PC-9 (cell line): ENCODE results near the gene MCUR1. TPM values are rescaled to one million over a fixed set of nuclear protein-coding genes. Genes with fewer than 3 reads are reported as not detected.

Source experiments
- BruUV-seq: library from RNA; stranded (reverse); fragments of 400-500 nt; replicated peaks from 2 replicates; lab custom pipeline; 2021; lab: Mats Ljungman, UMichigan
- CTCF ChIA-PET: fragments of 300-600 bp; sonication (Branson Sonifier 250); formaldehyde crosslinking; loops from one replicate; lab custom pipeline; 2022; ENCODE audit warnings: antibody characterized with exemption; lab: Charles Lee
- POLR2A ChIA-PET: fragments of 300-600 bp; sonication (Branson Sonifier 250); formaldehyde crosslinking; loops from one replicate; lab custom pipeline; 2022; ENCODE audit warnings: antibody characterized with exemption; ENCODE audit not compliant: unreplicated experiment; lab: Charles Lee
- DNase-seq, 2 experiments: peaks; one replicate each; pipeline versions ENCODE4 v3.0.0 to v3.0.0-alpha.2; 2015 to 2022; ENCODE audit warnings: mixed read lengths in 1 of 2
- H2AFZ ChIP-seq: fragments of 200-600 bp; sonication (generic); 2 replicates; pipeline ENCODE4 v1.8.1; 2017; ENCODE audit warnings: antibody characterized with exemption
- H3F3A ChIP-seq: fragments of 200-600 bp; sonication (generic); 2 replicates; pipeline ENCODE4 v1.8.1; 2017; ENCODE audit warnings: antibody characterized with exemption, mild to moderate bottlenecking, low read depth; ENCODE audit not compliant: insufficient read depth
- H3K27ac ChIP-seq: fragments of 200-600 bp; sonication (generic); 2 replicates; pipeline ENCODE4 v1.6.1; 2016; ENCODE audit warnings: mixed run types
- H3K27me3 ChIP-seq: fragments of 200-600 bp; sonication (generic); 2 replicates; pipeline ENCODE4 v1.6.1; 2016; ENCODE audit warnings: low read depth, mixed run types; ENCODE audit not compliant: insufficient read depth
- H3K36me3 ChIP-seq: fragments of 200-600 bp; sonication (generic); 2 replicates; pipeline ENCODE4 v1.6.1; 2016; ENCODE audit warnings: low read depth, mixed run types
- H3K4me1 ChIP-seq: fragments of 200-600 bp; sonication (generic); replicated peaks from 2 replicates; pipeline ENCODE4 v1.6.1; 2016; ENCODE audit warnings: mixed run types; ENCODE audit not compliant: insufficient read depth
- H3K4me2 ChIP-seq: fragments of 200-600 bp; sonication (generic); 2 replicates; pipeline ENCODE4 v1.6.1; 2017; ENCODE audit warnings: mixed run types
- H3K4me3 ChIP-seq: fragments of 200-600 bp; sonication (generic); 2 replicates; pipeline ENCODE4 v1.6.1; 2016; ENCODE audit warnings: mixed run types
- H3K79me2 ChIP-seq: fragments of 200-600 bp; sonication (generic); 2 replicates; pipeline ENCODE4 v1.6.1; 2017; ENCODE audit warnings: low read depth, mixed run types
- H3K9me2 ChIP-seq: fragments of 200-600 bp; sonication (generic); 2 replicates; pipeline ENCODE4 v1.8.1; 2017; ENCODE audit warnings: mild to moderate bottlenecking; ENCODE audit not compliant: insufficient read depth
- H3K9me3 ChIP-seq: fragments of 200-600 bp; sonication (generic); 2 replicates; pipeline ENCODE4 v1.8.1; 2016; ENCODE audit warnings: low read depth; ENCODE audit not compliant: insufficient read depth
- H4K20me1 ChIP-seq: fragments of 200-600 bp; sonication (generic); 2 replicates; pipeline ENCODE4 v1.8.1; 2017; ENCODE audit not compliant: insufficient read depth
- EZH2 ChIP-seq: fragments of 200-600 bp; sonication (generic); IDR thresholded peaks from 2 replicates; pipeline ENCODE4 v1.8.0; 2017; ENCODE audit warnings: antibody characterized with exemption, low read depth
- intact Hi-C: fragments of 100-400 bp; cut with micrococcal nuclease; formaldehyde crosslinking; loops from one replicate; pipeline ENCODE4 v1.10.0; 2022; ENCODE audit not compliant: unreplicated experiment
- total RNA-seq: library from RNA; stranded (reverse); gene quantifications from 2 replicates; pipeline ENCODE4 v1.2.3, GENCODE V29; 2021
- TF ChIP-seq, protein P1 (sequence below): fragments of 200-600 bp; sonication (generic); conservative IDR thresholded peaks from 2 replicates; pipeline ENCODE4 v1.6.1; 2017; ENCODE audit warnings: mixed run types, antibody characterized with exemption, mild to moderate bottlenecking, moderate library complexity

Gene MCUR1
- total RNA-seq, 1 experiment from 2014 or later = 45.9 TPM

DNA sequence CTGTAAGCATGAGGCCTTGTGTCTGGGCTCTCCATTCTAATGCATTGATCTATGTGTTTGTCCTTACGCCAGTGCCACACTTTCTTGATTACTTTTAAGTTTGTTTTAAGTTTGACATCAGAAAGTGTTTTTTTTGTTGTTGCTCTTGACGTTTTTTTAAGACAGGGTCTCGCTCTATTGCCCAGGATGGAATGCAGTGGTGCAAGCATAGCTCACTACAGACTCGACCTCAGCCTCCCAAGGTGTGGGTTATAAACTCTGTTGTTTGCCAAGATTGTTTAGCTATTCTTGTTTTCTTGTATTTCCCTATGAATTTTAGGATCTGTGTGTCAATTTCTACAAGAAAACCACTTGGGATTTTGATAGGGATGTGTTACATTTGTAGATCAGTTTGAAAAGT, 5.6 kb downstream of the MCUR1 start:
- ChIA-PET POLR2A (no interaction called here), CTCF (no interaction called here)
- no peak for DNase-seq
- H3K4me1 ChIP-seq = peaks cover 23% of the 10 kb centered on the region
- H3K4me2 ChIP-seq = no peak overlapping the region
- H4K20me1 ChIP-seq = no peaks in the 10 kb centered on the region
- peaks cover 4% of the 10 kb centered on the region; the same call in 1 of the 2 replicates for H3K36me3 ChIP-seq
- peaks cover 54% of the 10 kb centered on the region for H3K79me2 ChIP-seq
- H3K4me3 ChIP-seq = no peak overlapping the region
- H2AFZ ChIP-seq = no peak overlapping the region
- BruUV-seq = no TSS peak
- no peaks in the 10 kb centered on the region for H3K9me3 ChIP-seq
- no peak overlapping the region for H3K27ac ChIP-seq
- no peaks in the 10 kb centered on the region for H3K27me3 ChIP-seq
- H3F3A ChIP-seq = peaks cover 13% of the 10 kb centered on the region
- H3K9me2 ChIP-seq = no peaks in the 10 kb centered on the region
- TF ChIP-seq, protein P1, sequence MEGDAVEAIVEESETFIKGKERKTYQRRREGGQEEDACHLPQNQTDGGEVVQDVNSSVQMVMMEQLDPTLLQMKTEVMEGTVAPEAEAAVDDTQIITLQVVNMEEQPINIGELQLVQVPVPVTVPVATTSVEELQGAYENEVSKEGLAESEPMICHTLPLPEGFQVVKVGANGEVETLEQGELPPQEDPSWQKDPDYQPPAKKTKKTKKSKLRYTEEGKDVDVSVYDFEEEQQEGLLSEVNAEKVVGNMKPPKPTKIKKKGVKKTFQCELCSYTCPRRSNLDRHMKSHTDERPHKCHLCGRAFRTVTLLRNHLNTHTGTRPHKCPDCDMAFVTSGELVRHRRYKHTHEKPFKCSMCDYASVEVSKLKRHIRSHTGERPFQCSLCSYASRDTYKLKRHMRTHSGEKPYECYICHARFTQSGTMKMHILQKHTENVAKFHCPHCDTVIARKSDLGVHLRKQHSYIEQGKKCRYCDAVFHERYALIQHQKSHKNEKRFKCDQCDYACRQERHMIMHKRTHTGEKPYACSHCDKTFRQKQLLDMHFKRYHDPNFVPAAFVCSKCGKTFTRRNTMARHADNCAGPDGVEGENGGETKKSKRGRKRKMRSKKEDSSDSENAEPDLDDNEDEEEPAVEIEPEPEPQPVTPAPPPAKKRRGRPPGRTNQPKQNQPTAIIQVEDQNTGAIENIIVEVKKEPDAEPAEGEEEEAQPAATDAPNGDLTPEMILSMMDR = no peak
- intact Hi-C loops = no loop called here

DNA sequence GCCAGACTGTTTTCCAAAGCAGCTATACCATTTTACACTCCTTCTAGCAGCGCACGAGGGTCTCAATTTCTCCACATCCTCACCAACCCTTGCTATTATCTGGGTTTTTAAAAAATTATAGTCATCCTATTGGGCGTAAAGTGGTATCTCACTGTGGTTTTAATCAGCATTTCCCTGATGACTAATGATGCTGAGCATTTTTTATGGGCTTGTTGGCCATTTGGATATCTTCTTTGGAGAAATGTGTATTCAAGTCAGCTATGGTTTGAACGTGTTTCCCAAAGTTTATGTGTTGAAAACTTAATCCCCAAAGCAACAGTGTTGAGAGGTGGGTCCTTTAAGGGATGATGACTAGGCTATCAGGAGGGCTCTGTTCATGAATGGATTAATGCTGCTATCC, 6.7 kb downstream of the MCUR1 start:
- no peaks in the 10 kb centered on the region for H4K20me1 ChIP-seq
- H2AFZ ChIP-seq = no peak overlapping the region
- H3K4me2 ChIP-seq = no peak overlapping the region
- ChIA-PET CTCF (no interaction called here), POLR2A (no interaction called here)
- no peak overlapping the region for H3K4me3 ChIP-seq
- peaks cover 50% of the 10 kb centered on the region for H3K79me2 ChIP-seq
- peaks cover 9% of the 10 kb centered on the region; the same call in 1 of the 2 replicates for H3F3A ChIP-seq
- peaks cover 4% of the 10 kb centered on the region; the same call in 1 of the 2 replicates for H3K36me3 ChIP-seq
- H3K9me2 ChIP-seq = no peaks in the 10 kb centered on the region
- TF ChIP-seq, protein P1 = no peak
- TF ChIP-seq EZH2 = no peak
- H3K27me3 ChIP-seq = no peaks in the 10 kb centered on the region
- no peaks in the 10 kb centered on the region for H3K9me3 ChIP-seq
- BruUV-seq = no TSS peak
- H3K4me1 ChIP-seq = peaks cover 19% of the 10 kb centered on the region
- no peak for DNase-seq
- no peak overlapping the region for H3K27ac ChIP-seq
- intact Hi-C loops = no loop called here

DNA sequence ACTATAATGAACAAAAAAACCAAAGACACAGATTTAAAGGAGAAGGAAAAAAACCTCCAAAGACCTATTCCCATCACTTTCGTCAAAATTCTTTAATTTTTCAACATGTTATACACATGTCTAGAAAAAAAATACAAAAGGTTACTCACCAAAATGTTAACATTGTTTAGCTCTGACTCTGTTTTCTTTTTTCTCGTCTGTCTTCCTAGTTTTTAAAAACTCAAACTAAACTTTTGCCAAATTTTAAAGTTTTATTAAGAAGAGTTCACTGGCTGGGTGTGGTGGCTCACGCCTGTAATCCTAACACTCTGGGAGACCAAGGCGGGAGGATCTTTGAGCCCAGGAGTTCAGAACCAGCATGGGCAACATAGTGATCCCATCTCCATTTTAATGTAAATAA, 10.8 kb downstream of the MCUR1 start:
- Histone ChIP-seq H3K4me2 (no peak overlapping the region), H3F3A (peaks cover 10% of the 10 kb centered on the region; the same call in 1 of the 2 replicates), H3K4me1 (no peaks in the 10 kb centered on the region), H4K20me1 (no peaks in the 10 kb centered on the region), H3K27ac (no peak overlapping the region), H3K27me3 (no peaks in the 10 kb centered on the region), H3K9me2 (no peaks in the 10 kb centered on the region), H2AFZ (no peak overlapping the region), H3K9me3 (no peaks in the 10 kb centered on the region), H3K79me2 (peaks cover 14% of the 10 kb centered on the region; the same call in 1 of the 2 replicates), H3K36me3 (peaks cover 2% of the 10 kb centered on the region; the same call in 1 of the 2 replicates), H3K4me3 (no peak overlapping the region)
- ChIA-PET POLR2A (no interaction called here), CTCF (no interaction called here)
- no TSS peak for BruUV-seq
- intact Hi-C loops = no loop called here
- TF ChIP-seq EZH2 = no peak
- TF ChIP-seq, protein P1 = no peak
- DNase-seq = no peak
